ENCODE results near the gene AGAP1.

AGAP1 gene

GRCh38 chr2:235690082-235690808, 196.4 kb downstream of the AGAP1 start:
- no peak overlapping the region for H3K27ac Mint-ChIP-seq
- ATAC-seq (ENCODE audit: low read depth) = no peak
- H3K4me3 Mint-ChIP-seq = no peak overlapping the region
- H3K9me3 Mint-ChIP-seq = no peaks in the 10 kb centered on the region
- H3K36me3 Mint-ChIP-seq = no peaks in the 10 kb centered on the region
- H3K4me1 Mint-ChIP-seq = no peaks in the 10 kb centered on the region
- DNase-seq (ENCODE audit: low spot score in 2 of 2) = no peak
- H3K27me3 Mint-ChIP-seq = peaks cover 9% of the 10 kb centered on the region

- Mint-ChIP-seq H3K27ac (no peak overlapping the region), H3K4me3 (no peak overlapping the region), H3K4me1 (no peaks in the 10 kb centered on the region), H3K27me3 (peaks cover 9% of the 10 kb centered on the region), H3K9me3 (no peaks in the 10 kb centered on the region), H3K36me3 (no peaks in the 10 kb centered on the region)
- DNase-seq (ENCODE audit: low spot score in 2 of 2) = no peak
- no peak for ATAC-seq (ENCODE audit: low read depth)
Measured at GRCh38 chr2:235690809-235691450, 197.1 kb downstream of the AGAP1 start.

GRCh38 chr2:235692076-235692475, 198.2 kb downstream of the AGAP1 start:
- Mint-ChIP-seq H3K27me3 (peaks cover 6% of the 10 kb centered on the region), H3K4me1 (no peaks in the 10 kb centered on the region), H3K4me3 (no peak overlapping the region), H3K36me3 (no peaks in the 10 kb centered on the region), H3K27ac (no peak overlapping the region), H3K9me3 (no peaks in the 10 kb centered on the region)
- DNase-seq (ENCODE audit: low spot score in 2 of 2) (no peak), ATAC-seq (ENCODE audit: low read depth) (no peak)

- Mint-ChIP-seq H3K36me3 (no peaks in the 10 kb centered on the region), H3K4me1 (no peaks in the 10 kb centered on the region), H3K9me3 (no peaks in the 10 kb centered on the region), H3K27ac (no peak overlapping the region), H3K4me3 (no peak overlapping the region), H3K27me3 (peaks cover 6% of the 10 kb centered on the region)
- DNase-seq (ENCODE audit: low spot score in 2 of 2) (no peak), ATAC-seq (ENCODE audit: low read depth) (no peak)
Measured at GRCh38 chr2:235692671-235693171, 198.9 kb downstream of the AGAP1 start.

GRCh38 chr2:235693279-235693678, 199.4 kb downstream of the AGAP1 start:
- ATAC-seq (ENCODE audit: low read depth) (no peak), DNase-seq (ENCODE audit: low spot score in 2 of 2) (no peak)
- no peak overlapping the region for H3K27ac Mint-ChIP-seq
- no peaks in the 10 kb centered on the region for H3K36me3 Mint-ChIP-seq
- H3K9me3 Mint-ChIP-seq = no peaks in the 10 kb centered on the region
- H3K27me3 Mint-ChIP-seq = peaks cover 4% of the 10 kb centered on the region
- H3K4me1 Mint-ChIP-seq = no peaks in the 10 kb centered on the region
- H3K4me3 Mint-ChIP-seq = no peak overlapping the region

GRCh38 chr2:235694721-235695601, 201.1 kb downstream of the AGAP1 start:
- peaks cover 3% of the 10 kb centered on the region for H3K27me3 Mint-ChIP-seq
- H3K4me1 Mint-ChIP-seq = no peaks in the 10 kb centered on the region
- no peak for DNase-seq (ENCODE audit: low spot score in 2 of 2)
- H3K27ac Mint-ChIP-seq = no peak overlapping the region
- H3K4me3 Mint-ChIP-seq = no peak overlapping the region
- H3K9me3 Mint-ChIP-seq = no peaks in the 10 kb centered on the region
- ATAC-seq (ENCODE audit: low read depth) = no peak
- H3K36me3 Mint-ChIP-seq = no peaks in the 10 kb centered on the region

GRCh38 chr2:235695602-235695895, 201.7 kb downstream of the AGAP1 start:
- Mint-ChIP-seq H3K9me3 (no peaks in the 10 kb centered on the region), H3K4me3 (no peak overlapping the region), H3K27me3 (peaks cover 3% of the 10 kb centered on the region), H3K4me1 (no peaks in the 10 kb centered on the region), H3K36me3 (no peaks in the 10 kb centered on the region), H3K27ac (no peak overlapping the region)
- no peak for DNase-seq (ENCODE audit: low spot score in 2 of 2)
- ATAC-seq (ENCODE audit: low read depth) = no peak

GRCh38 chr2:235697041-235697440, 203.2 kb downstream of the AGAP1 start:
- no peaks in the 10 kb centered on the region for H3K36me3 Mint-ChIP-seq

GRCh38 chr2:235698028-235698427, 204.2 kb downstream of the AGAP1 start:
- H3K9me3 Mint-ChIP-seq = no peaks in the 10 kb centered on the region
- no peak overlapping the region for H3K27ac Mint-ChIP-seq
- no peak for ATAC-seq (ENCODE audit: low read depth)
- H3K4me3 Mint-ChIP-seq = no peak overlapping the region
- DNase-seq (ENCODE audit: low spot score in 2 of 2) = no peak
- no peaks in the 10 kb centered on the region for H3K4me1 Mint-ChIP-seq
- no peaks in the 10 kb centered on the region for H3K27me3 Mint-ChIP-seq
- H3K36me3 Mint-ChIP-seq = no peaks in the 10 kb centered on the region

More at GRCh38 chr2:235697041-235697440, 203.2 kb downstream of the AGAP1 start:
- no peak for DNase-seq (ENCODE audit: low spot score in 2 of 2)
- ATAC-seq (ENCODE audit: low read depth) = no peak
- Mint-ChIP-seq H3K4me3 (no peak overlapping the region), H3K9me3 (no peaks in the 10 kb centered on the region), H3K4me1 (no peaks in the 10 kb centered on the region), H3K27me3 (peaks cover 3% of the 10 kb centered on the region), H3K27ac (no peak overlapping the region)

- Mint-ChIP-seq H3K9me3 (no peaks in the 10 kb centered on the region), H3K27me3 (no peaks in the 10 kb centered on the region), H3K36me3 (no peaks in the 10 kb centered on the region), H3K4me1 (no peaks in the 10 kb centered on the region), H3K4me3 (no peak overlapping the region), H3K27ac (no peak overlapping the region)
- ATAC-seq (ENCODE audit: low read depth) (no peak), DNase-seq (ENCODE audit: low spot score in 2 of 2) (no peak)
Measured at GRCh38 chr2:235698491-235698890, 204.6 kb downstream of the AGAP1 start.

GRCh38 chr2:235699576-235699975, 205.7 kb downstream of the AGAP1 start:
- no peak overlapping the region for H3K27ac Mint-ChIP-seq
- no peak for ATAC-seq (ENCODE audit: low read depth)

GRCh38 chr2:235701206-235701981, 207.6 kb downstream of the AGAP1 start:
- no peaks in the 10 kb centered on the region for H3K36me3 Mint-ChIP-seq
- no peaks in the 10 kb centered on the region for H3K9me3 Mint-ChIP-seq
- no peaks in the 10 kb centered on the region for H3K4me1 Mint-ChIP-seq
- no peak for DNase-seq (ENCODE audit: low spot score in 2 of 2)
- H3K4me3 Mint-ChIP-seq = no peak overlapping the region
- ATAC-seq (ENCODE audit: low read depth) = no peak
- H3K27me3 Mint-ChIP-seq = no peaks in the 10 kb centered on the region
- no peak overlapping the region for H3K27ac Mint-ChIP-seq

More at GRCh38 chr2:235699576-235699975, 205.7 kb downstream of the AGAP1 start:
- Mint-ChIP-seq H3K9me3 (no peaks in the 10 kb centered on the region), H3K4me1 (no peaks in the 10 kb centered on the region), H3K36me3 (no peaks in the 10 kb centered on the region), H3K4me3 (no peak overlapping the region), H3K27me3 (no peaks in the 10 kb centered on the region)
- no peak for DNase-seq (ENCODE audit: low spot score in 2 of 2)

GRCh38 chr2:235702186-235702585, 208.3 kb downstream of the AGAP1 start:
- Mint-ChIP-seq H3K27me3 (no peaks in the 10 kb centered on the region), H3K36me3 (no peaks in the 10 kb centered on the region), H3K27ac (no peak overlapping the region), H3K4me3 (no peak overlapping the region), H3K4me1 (no peaks in the 10 kb centered on the region), H3K9me3 (no peaks in the 10 kb centered on the region)
- DNase-seq (ENCODE audit: low spot score in 2 of 2) (no peak), ATAC-seq (ENCODE audit: low read depth) (no peak)

Data from memory B cell (primary cell).